GM21723 (cell line): ENCODE measurements around the gene CAMTA1.

Source experiments
- ATAC-seq: cut with Tn5 transposase; IDR thresholded peaks from one replicate; pipeline ENCODE4 v1.9.1; 2021; ENCODE audit warnings: mild to moderate bottlenecking, moderate library complexity; ENCODE audit not compliant: unreplicated experiment

CAMTA1 gene

GRCh38 chr1:7293702-7294629 lies 508.7 kb downstream of the CAMTA1 start:
- no peak for ATAC-seq

- ATAC-seq: no peak
These were observed 509.4 kb downstream of the CAMTA1 start for GRCh38 chr1:7294636-7295035.

DNA sequence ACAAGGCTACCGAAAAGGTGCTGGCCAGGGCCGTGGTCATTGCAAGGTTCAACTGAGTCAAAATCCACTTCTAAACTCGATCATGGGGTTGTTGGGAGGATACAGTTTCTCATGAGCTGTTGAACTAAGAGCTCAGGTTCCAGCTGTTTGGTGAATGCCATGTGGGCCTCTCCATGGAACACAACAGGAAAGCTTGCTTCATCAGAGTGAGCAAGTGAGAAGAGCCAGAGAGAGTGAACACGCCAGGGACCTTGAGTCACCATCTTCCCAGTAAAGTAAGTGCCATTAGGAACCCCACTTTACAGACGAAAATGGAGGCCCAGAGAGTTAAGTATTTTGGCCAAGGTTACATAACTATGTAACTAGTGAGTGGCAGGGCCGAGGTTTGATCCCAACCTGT lies 510.7 kb downstream of the CAMTA1 start:
- no peak for ATAC-seq

DNA sequence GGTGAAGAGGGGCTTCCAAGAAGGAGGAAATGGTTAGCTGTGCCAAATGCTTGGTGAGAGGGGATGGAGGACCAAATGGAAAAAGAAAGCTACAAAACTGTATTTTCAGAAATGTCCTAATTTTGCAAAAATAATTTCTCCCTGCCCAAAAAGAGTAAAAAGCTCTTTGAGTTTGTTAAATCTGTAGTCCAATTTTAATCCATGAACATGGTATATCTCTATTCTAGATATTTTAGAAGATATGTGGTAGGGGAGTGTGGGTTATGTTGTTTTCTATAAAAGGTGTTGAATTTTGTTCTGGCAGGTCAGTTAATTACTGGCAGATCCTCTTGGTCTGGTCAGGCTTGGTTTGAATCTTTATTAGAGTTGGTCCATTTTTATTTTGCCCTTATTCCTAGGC lies 511.7 kb downstream of the CAMTA1 start:
- ATAC-seq: no peak

DNA sequence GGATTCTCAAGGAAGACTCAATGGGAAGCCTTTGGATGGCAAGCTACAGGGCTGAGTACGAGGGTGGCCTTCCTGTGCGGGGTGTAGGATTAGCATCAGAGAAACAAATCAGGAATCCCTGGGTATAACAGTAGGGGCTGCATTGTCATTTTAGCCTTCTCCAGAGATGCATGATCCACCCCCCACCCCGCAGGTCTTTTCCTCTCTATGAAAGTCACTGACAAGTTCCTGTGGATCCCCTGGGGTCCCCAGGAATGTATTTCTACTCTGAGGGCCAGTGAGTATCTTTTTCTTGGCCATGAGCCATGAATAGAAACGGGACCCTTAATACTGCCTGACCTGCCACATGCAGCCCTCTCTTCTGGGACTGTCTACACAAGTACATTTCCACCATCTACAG lies 512.9 kb downstream of the CAMTA1 start:
- no peak for ATAC-seq

DNA sequence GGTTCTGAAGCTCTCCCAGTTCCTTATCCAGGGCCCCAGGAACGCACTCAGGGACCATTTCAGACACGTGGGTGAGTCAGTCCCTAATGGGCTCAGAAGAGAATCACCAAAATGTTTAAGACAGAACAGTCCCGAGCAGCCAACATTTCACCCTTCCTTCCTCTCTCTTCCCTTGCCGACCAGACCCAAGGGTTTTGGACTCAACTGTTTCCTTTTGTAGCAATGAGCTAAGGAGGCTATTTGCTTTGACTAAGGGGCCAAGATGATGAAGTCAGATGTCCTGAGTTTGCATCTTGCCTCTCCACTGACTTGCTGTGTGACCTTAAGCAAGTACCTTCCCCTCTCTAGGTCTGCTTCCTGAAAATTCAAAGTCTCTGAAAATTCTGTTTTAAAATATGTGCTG lies 513.5 kb downstream of the CAMTA1 start:
- ATAC-seq: no peak

GRCh38 chr1:7299329-7299799 lies 514.1 kb downstream of the CAMTA1 start:
- ATAC-seq: no peak

DNA sequence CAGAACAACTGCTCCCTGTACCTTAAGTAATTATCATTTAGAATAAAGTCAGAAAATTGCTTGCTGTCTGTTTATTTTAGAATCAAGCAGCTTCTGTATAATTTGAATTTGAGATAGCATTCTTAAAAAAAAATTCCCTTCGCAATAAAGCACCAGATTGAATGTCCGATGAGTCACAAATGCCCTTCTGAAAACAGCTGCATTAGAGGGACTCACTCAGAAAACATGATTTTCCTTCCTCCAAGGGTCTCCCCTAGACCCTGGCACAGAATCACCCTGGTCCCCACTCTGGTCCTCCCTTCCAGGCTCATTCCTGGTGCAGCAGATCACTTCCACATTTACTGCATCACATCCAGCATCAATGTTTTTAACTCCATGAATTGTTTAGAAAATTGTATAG lies 514.7 kb downstream of the CAMTA1 start:
- no peak for ATAC-seq

DNA sequence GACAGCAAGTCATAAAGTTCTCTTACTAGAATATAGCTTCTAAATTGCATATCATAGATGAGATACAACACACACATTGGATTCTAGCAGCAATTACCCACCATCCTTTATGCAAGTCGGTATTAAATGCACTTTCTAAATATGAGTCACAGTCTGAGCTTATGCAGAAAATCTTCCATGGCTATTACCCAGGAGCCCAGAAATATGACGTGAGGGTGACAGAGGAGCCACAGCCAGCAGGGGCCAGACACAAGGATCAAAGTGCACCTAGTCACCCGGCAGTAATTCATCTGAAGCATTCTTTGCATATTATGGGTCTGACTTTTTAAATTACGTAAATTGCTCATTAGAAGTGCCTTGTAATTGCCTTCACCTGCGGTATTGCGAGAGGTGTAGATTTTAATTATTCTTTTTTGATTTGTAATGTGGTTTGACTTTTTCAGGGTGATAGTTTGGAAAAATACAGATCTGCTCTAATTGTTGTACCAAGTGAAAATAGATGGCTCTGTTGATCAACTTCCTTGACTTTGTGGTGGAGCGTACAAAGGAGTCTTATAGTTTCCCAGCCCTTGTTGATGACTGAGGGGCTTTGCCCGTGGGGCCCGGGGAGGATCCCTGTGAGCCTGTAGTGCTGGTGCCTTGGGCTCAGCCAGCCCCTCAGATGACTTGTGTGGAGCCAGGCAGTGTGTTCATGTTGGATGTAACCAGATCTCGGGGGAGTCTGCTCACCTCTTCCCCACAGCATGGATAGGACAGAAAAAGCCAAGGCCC lies 515.8 kb downstream of the CAMTA1 start:
- ATAC-seq: no peak

DNA sequence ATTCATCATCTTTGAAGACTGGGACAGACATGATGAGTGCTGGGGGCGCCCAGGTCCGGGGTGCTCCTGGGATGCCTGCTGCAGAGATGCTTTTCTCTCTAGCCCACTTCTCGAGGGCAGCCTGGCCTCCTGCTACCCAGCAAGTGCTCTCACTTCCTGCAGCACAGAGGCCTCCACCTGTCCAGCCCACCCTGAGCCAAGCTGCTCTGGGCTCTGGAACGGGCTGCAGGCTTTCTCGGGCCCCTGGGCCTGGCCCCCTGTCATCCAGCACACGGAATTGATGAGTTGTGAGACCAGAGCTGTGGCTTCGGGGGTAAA lies 516.4 kb downstream of the CAMTA1 start:
- no peak for ATAC-seq

DNA sequence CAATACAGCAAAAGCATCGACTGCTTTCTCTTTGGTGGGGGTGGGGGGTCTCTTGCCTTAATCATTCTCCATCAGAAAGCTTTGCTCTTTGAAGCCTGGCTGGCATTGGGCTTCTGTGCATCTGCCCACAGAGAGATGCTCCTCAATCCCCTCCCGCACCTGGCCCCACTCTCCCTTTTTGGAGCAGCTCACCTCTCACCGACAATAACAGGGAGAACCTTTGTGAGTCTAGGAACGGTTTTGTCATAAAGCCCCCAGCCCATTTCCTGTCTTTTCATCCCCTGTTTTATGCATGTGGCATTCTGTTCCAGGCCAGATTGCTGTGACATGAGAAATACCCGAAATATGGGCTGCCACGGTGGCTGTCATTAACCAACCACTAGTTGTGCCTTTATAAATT lies 516.9 kb downstream of the CAMTA1 start:
- ATAC-seq: no peak

- no peak for ATAC-seq
These were observed 517.6 kb downstream of the CAMTA1 start for GRCh38 chr1:7302873-7303272.

GRCh38 chr1:7303554-7304317 lies 518.5 kb downstream of the CAMTA1 start:
- no peak for ATAC-seq

DNA sequence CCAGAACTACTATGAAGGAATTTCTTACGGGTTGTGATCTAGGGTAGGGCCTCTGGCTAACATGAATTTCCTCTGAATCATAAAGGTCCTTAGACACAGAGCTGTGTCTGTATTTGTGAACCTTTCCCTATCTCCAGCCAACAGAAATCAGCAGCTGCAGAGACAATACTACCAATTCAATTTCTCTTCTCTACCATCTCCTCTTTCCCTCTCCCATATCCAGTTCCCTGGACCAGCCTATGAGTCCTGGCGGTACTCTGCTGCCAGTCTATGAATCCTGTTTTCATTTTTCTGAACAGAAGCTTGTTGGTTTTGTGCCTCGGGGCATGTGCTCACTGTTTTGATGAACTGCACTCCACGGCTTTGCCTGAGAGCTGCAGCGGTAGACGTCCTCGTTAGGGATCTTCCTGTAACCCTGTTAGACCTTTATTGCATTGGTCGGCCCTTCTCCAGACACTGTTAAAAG lies 527.9 kb downstream of the CAMTA1 start:
- no peak for ATAC-seq

DNA sequence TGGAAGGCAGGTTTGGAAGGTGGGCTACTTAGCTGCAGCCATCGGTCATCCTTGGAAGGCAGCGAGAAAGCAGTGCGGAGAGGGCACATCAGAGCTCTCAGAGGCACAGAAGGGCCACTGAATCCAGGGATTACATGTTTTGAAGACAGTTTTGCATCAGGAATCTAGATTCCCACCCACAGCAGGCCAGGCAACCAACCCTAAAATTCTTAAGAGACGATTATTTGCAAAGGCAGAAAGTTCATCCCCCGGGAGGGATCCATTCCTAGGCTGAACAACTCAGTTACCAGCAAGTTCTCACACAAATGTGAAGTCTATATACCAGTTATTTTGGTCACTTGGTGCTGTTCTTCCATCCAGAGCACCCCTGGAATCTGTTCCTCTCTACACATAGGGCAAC lies 528.6 kb downstream of the CAMTA1 start:
- ATAC-seq: no peak

GRCh38 chr1:7315316-7315715 lies 530.1 kb downstream of the CAMTA1 start:
- no peak for ATAC-seq

GRCh38 chr1:7315946-7316345 lies 530.7 kb downstream of the CAMTA1 start:
- ATAC-seq: no peak

GRCh38 chr1:7317888-7318287 lies 532.6 kb downstream of the CAMTA1 start:
- ATAC-seq: no peak

DNA sequence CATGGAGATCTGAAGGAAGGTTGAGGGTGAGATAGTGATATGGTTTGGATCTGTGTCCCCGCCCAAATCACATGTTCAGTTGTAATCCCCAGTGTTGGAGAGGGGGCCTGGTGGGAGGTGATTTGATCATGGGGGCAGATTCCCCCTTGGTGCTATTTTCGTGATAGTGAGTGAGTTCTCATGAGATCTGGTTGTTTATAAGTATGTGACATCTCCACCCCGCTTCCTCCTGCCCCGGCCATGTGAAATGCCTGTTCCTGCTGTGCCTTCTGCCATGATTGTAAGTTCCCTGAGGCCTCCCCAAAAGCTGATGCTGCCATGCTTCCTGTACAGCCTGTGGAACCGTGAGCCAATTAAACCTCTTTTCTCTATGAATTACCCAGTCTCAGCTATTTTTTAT lies 533.9 kb downstream of the CAMTA1 start:
- no peak for ATAC-seq

DNA sequence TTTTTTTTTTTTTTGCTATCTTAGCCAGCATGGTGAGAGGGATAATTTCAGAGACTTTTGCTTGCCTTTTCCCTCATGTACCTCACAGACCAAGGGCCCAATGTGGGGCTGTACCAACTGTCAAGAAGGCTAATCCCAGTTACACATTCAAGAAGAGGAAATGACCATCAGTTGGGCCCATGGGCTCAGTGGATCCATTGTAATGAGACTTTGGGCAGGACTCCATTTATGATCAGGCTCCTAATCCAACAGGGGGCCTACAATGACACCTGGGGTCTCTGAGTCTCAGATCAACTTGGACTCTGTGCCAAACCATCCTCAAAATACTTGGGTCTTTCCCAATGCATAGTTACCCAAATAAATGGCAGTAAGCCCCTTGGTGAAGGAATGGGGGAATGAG lies 535.4 kb downstream of the CAMTA1 start:
- ATAC-seq: no peak

- no peak for ATAC-seq
These were observed 537.1 kb downstream of the CAMTA1 start for GRCh38 chr1:7322283-7322785.
